NCI-H1048 (cell line): ENCODE measurements around the gene HIGD2B.
"Not testable (repeated sequence)": the region's sequence is repeated elsewhere in the genome, so short reads cannot be mapped to it uniquely, and the experiment has no call there.

ENCODE experiments used
- DNase-seq: peaks from one replicate; lab custom pipeline; 2025; lab: John Stamatoyannopoulos, UW

HIGD2B gene

DNA sequence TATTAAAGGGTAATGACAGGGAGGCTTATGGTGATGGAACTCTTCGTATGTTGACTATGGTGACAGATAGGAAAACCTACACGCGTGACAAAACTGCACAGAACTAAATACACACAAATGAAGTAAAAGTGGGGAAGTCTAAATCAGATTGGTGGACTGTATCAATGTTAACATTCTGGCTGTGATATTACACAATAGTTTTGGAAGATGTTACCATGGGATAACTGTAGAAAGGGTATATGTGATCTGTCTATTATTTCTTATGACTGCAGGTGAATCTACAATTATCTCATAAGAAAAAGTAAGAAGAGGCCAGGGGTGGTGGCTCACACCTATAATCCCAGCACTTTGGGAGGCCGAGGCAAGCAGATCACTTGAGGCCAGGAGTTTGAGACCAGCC, 9.1 kb downstream of the HIGD2B start:
- DNase-seq, result no peak

DNA sequence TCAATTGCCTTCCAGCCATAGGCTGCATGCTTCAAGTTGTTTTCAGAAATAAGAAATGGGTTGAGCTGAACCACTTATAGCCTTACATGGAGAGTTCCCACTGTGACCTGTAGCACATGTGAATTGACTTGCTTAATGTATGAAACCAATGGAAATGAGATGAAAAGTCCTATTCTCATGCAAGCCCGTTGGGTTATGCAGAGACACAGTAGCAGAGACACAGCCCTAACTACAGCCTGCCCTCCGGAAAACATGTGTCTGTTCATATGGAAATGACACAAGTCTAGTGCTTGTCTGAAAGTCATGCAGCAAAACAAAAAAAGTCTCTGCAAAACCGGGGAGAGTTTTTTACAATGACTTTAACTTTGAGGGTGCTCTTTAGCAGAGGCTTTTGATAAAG, 14.5 kb downstream of the HIGD2B start:
- DNase-seq, result no peak

DNA sequence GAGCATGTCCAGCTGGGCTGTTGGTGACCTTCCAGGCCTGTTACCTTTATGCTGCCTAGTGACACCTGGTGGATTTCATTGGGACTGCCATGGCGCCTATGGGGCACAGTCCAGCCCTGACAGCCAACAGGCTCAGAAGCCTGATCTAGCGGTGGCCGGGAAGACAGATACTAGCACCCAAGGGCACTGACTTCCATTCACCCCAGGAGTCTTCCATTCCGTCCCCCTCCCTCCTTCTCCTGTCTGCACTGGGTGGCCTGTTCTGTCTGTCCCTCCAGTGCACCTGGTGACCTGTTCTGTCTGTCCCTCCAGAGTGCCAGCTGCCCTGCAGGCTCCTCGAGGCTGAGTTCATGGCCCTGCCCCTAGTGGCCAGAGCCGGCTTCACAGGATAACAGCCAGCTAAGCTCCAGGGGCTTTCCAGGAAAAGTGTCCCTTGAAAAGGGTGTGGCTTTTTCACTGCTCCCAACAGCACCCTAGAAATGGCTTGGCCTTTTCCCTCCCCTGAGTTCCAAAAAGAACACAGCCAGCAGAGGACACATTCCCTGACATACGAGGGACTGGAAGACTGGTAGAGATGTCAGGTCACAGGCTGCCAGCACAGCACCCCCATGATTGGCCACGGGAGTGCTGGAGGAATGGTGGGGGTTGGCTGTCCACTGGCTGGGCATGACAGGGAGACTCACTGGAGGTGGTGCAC, 15.2 kb downstream of the HIGD2B start:
- not testable (repeated sequence) for DNase-seq

DNA sequence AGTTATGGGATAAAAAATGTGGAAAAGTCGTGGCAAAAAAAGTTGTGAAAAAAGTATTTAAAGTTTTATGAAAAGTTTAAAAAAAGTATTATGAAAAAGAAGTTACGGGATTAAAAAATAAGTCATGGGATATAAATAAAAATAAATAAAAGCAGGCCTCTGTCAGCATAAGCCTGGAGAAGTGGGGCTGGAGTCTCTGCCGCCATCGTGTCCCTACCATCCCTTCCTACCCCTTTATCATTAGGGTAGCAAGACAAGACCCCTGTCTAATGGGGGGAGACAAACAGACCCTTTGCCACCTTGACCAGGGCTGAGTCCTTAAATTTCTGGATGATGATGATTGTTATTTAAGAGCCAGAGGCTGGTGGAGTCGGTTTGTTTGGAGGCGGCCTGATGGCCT, 16.2 kb downstream of the HIGD2B start:
- DNase-seq, result not testable (repeated sequence)

DNA sequence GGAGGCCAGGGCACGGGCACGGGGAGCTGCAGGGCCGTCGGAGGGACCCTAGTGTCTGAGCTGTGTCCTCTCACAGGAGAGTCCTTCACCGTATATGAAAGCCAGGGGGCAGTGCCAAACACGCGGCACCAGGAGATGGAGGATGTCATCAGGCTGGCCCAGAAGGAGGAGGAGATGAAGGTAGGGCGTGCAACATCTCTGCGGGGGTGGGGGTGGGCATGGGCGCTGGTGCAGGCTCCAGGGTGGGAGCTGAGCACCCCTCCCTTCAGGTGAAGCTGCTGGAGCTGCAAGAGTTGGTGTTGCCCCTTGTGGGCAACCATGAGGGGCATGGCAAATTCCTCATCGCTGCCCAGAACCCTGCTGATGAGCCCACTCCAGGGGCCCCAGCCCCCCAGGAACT, 20.3 kb downstream of the HIGD2B start:
- not testable (repeated sequence) for DNase-seq

- not testable (repeated sequence) for DNase-seq
Measured at GRCh38 chr15:72663931-72664330, 22.1 kb downstream of the HIGD2B start.

GRCh38 chr15:72661081-72661480, 24.9 kb downstream of the HIGD2B start:
- not testable (repeated sequence) for DNase-seq

DNA sequence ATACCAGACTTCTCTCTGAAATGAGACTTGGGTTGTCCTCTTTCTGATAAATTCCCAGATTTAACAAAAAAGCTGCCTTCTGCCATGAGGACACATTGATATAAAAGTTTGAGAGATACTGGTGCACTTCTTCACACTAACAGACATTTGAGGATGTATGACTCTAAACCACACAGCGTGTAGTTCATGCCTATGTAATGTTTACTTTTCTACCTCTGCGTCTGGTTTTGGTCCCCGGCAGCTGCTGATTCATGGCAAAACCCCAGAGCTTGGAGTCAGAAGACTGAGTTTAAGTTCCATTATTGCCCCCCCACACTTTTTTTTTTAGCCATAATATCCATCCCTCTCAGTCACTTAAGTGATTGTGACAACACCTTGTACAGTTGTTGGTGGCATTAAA, 30.0 kb downstream of the HIGD2B start:
- not testable (repeated sequence) for DNase-seq

GRCh38 chr15:72654397-72654796, 31.6 kb downstream of the HIGD2B start, which contains the start of gene GOLGA6B:
Gene GOLGA6B (plus strand): TSS chr15:72654697. CDS start chr15:72654738, 41 bp downstream.
- DNase-seq, result not testable (repeated sequence)

- DNase-seq, result not testable (repeated sequence)
Measured at GRCh38 chr15:72648631-72649253, 37.2 kb downstream of the HIGD2B start.

DNA sequence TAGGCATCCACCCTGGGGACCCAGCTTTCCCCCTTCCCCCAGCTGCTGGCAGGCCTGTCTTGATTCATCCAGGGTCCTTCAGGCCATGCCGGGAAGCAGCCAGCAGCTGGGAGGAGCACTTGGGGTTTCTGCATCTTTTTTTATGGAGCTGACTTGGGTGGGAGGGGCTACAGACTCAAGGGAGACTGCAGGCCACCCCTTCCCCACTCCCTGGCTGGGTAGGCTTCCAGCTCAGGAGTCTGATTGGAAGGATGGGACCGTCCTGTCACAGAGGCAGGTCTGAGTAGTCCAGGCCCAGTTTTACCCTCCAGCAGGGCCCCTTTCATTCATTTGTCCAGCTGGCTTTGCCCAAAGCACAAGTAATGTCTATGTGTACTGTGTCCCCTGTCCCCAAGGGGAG, 43.7 kb downstream of the HIGD2B start:
- DNase-seq, result not testable (repeated sequence)

GRCh38 chr15:72639759-72640483, 46.1 kb downstream of the HIGD2B start:
- not testable (repeated sequence) for DNase-seq

- DNase-seq, result not testable (repeated sequence)
Measured at GRCh38 chr15:72636519-72637282, 49.3 kb downstream of the HIGD2B start.

GRCh38 chr15:72629068-72629570, 56.9 kb downstream of the HIGD2B start:
- DNase-seq, result not testable (repeated sequence)

- DNase-seq, result not testable (repeated sequence)
Measured at GRCh38 chr15:72628249-72629067, 57.5 kb downstream of the HIGD2B start.

DNA sequence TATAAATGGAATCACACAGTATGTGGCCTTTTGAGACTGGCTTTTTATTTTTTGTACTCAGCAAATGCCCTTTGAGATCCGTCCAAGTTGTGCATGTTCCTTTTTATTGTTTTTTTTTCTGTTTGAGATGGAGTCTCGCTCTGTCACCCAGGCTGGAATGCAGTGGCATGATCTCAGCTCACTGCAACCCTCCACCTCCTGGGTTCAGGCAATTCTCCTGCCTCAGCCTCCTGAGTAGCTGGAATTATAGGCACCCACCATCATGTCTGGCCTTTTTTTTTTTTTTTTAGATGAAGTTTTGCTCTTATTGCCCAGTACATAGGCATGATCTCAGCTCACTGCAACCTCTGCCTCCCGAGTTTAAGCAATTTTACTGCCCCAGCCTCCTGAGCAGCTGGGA, 59.8 kb downstream of the HIGD2B start:
- not testable (repeated sequence) for DNase-seq
